HG03280 (cell line): ENCODE data around the gene AMPD1.

Experiments used
- ATAC-seq: cut with Tn5 transposase; IDR thresholded peaks from one replicate; pipeline ENCODE4 v1.9.1; 2021; ENCODE audit warnings: mild to moderate bottlenecking, moderate library complexity; ENCODE audit not compliant: unreplicated experiment

The AMPD1 gene

DNA sequence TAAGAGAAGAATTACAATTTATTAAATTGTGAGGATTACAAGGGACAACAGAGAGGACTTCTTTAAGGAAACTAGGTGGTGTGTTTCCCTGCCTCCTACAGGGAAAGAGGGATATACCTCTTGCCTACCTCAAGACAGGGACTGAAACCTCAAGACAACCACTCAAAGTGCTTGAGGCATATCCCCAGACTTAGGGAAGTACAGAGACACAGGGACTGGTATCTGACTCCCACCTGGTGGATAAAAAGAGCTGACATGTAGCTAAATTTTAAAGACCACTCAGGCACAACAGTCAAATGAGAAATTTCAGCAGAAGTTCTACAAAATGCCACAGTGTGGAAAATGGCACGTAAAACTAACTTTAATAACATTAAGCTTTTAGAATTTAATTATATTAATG is 46.8 kb downstream of the AMPD1 start:
- ATAC-seq = no peak

DNA sequence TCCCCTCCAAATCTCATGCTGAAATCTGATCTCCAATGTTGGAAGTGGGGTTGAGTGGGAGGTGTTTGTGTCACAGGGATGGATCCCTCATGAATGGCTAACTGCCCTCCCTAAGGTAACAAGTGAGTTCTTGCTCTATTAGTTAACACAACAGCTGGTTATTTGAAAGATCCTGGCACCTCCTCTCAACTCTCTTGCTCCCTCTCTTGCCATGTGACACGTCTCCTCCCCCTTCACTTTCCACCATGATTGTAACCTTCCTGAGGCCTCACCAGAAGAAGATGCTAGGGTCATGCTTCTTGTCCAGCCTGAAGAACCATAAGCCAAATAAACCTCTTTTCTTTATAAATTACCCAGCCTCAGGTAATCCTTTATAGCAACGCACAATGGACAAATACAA is 54.0 kb downstream of the AMPD1 start:
- ATAC-seq = no peak

DNA sequence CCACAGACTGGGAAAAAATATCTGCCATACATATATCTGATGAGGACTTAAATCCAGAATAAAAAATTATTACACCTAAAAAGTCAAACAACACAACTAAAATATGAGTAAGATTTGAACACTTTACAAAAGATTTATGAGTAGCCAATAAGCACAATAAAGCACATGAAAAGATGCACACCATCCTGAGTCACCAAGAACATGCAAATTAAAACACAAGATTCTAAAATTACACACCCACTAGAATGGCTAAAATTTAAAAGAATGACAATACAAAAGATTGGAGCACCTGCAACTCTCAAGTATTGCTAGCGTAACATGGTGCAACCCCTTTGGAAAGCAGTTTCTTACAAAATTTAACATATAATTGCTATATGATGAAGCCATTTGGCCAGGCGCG is 56.4 kb downstream of the AMPD1 start:
- no peak for ATAC-seq

DNA sequence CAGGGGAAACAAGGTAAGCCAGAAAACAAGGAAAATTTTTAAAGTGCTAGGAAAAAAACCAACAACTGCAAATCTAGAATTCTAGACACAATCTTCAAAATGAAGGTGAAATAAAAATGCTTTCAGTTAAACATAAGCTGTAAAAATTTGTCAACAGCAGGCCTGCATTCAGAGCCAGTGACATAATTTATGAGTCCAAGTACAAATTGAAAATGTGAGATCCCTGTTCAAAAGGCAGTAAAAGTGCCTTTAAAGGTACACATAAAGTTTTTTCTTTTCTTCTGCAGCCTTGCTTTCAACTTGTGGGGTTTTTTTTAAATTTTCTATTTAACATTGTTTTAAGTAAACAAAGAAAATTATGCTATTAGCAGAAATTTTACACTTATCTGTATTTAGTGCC is 62.9 kb downstream of the AMPD1 start:
- ATAC-seq = no peak

DNA sequence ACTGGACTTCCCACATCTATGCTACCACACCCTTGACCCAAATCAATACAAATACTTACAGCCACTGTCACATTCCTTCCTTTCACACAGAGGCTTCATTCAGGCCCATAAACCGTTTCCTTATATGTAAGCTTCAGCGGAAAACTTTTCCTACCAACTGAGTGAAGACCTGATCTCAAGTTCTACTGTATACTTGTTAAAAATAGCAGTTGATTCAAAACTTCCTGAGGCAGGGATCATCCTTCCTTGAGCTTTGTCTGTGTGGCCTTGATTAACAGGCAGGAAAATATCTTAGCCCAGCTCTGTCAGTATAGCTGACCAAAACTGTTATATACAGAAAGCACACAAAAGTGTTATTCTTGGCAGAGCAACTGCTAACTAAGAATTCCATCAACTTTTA is 68.2 kb downstream of the AMPD1 start:
- no peak for ATAC-seq

DNA sequence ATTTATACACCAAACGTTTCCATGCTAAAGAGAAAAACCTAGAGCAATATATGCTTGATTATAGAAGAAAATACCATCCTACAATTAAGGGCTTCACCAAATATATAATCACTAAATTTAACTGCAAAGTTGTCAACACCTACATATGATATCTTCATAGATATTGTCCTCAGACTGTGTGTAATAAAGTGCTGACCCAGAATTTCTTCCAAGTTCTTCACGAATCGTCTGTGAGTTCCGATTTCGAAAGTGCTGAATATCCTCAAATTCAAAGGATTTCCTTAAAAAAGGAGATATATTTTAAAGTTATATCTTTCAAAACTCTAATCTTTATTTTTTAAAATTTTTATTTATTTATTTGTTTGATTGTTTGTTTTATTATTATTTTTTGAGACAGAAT is 72.0 kb downstream of the AMPD1 start:
- ATAC-seq = no peak
